GM12878 (cell line): ENCODE measurements around the gene PDK1. TPM values are rescaled to one million over a fixed set of nuclear protein-coding genes. Genes with fewer than 3 reads are reported as not detected.

Experiments
- ATAC-seq: fragments of 200-7000 bp; cut with Tn5 transposase; 3 replicates; pipeline ENCODE4 v1.9.1; 2020; ENCODE audit warnings: mild to moderate bottlenecking, moderate library complexity
- BruUV-seq: library from RNA; stranded (reverse); fragments of 400-500 nt; replicated peaks from 2 replicates; lab custom pipeline; 2021; lab: Mats Ljungman, UMichigan
- CTCF ChIA-PET: fragments of 300-600 bp; sonication (Branson Sonifier 250); formaldehyde crosslinking; extraction: SDS; loops from one replicate; lab custom pipeline; 2021; ENCODE audit warnings: inconsistent platforms; lab: Yijun Ruan, JAX
- POLR2A ChIA-PET: fragments of 350-600 bp; formaldehyde crosslinking; extraction: SDS; loops from one replicate; lab custom pipeline; 2021; ENCODE audit warnings: inconsistent platforms; lab: Charles Lee
- RAD21 ChIA-PET: fragments of 300-600 bp; sonication (Branson Sonifier 250); formaldehyde crosslinking; loops from one replicate; lab custom pipeline; 2023; ENCODE audit warnings: antibody characterized with exemption; ENCODE audit not compliant: unreplicated experiment; lab: Charles Lee
- SMC1A ChIA-PET: fragments of 300-600 bp; sonication (Branson Sonifier 250); formaldehyde crosslinking; loops from one replicate; lab custom pipeline; 2023; ENCODE audit not compliant: unreplicated experiment, uncharacterized antibody; lab: Charles Lee
- DNase-seq: peaks from one replicate; pipeline ENCODE4 v3.0.0-alpha.2; 2011; ENCODE audit warnings: low read depth, low spot score
- FAIRE-seq: peaks from 3 replicates; lab custom pipeline; 2011; peaks lifted over from hg19 to GRCh38; lab: Jason Lieb, UNC
- H2AFZ ChIP-seq: 2 replicates; pipeline ENCODE4 v1.6.0; 2011; ENCODE audit warnings: low read depth, low read length, control low read depth; ENCODE audit not compliant: control insufficient read depth
- H3K27ac ChIP-seq: 2 replicates; pipeline ENCODE4 v1.5.1; 2011; ENCODE audit warnings: control low read depth; ENCODE audit not compliant: control insufficient read depth, insufficient read depth
- H3K27me3 ChIP-seq, 2 experiments: replicated peaks in 1 of 2; 2 replicates each; pipeline versions ENCODE4 v1.6.0 to v1.6.1; 2011; ENCODE audit warnings: low read length in 1 of 2; ENCODE audit not compliant: control insufficient read depth in 2 of 2, insufficient read depth in 2 of 2
- H3K36me3 ChIP-seq, 2 experiments: 2 replicates each; pipeline ENCODE4 v1.5.1; 2011; ENCODE audit warnings: low read length in 1 of 2; ENCODE audit not compliant: control insufficient read depth in 2 of 2, insufficient read depth in 2 of 2
- H3K4me1 ChIP-seq: 2 replicates; pipeline ENCODE4 v1.6.1; 2011; ENCODE audit warnings: mild to moderate bottlenecking, low read length, moderate library complexity, mixed read lengths; ENCODE audit not compliant: control insufficient read depth, insufficient read depth
- H3K4me2 ChIP-seq: 2 replicates; pipeline ENCODE4 v1.6.0; 2011; ENCODE audit warnings: control low read depth; ENCODE audit not compliant: control insufficient read depth, insufficient read depth
- H3K4me3 ChIP-seq: fragments of 200-600 bp; sonication (generic); 2 replicates; pipeline ENCODE4 v1.5.1; 2016
- H3K79me2 ChIP-seq: 2 replicates; pipeline ENCODE4 v1.6.0; 2011; ENCODE audit warnings: low read length; ENCODE audit not compliant: control insufficient read depth, insufficient read depth
- H3K9ac ChIP-seq: 2 replicates; pipeline ENCODE4 v1.8.0; 2011; ENCODE audit warnings: low read length, control low read depth, mixed read lengths; ENCODE audit not compliant: control insufficient read depth, insufficient read depth
- H3K9me3 ChIP-seq: replicated peaks from 3 replicates; pipeline ENCODE4 v1.5.1; 2011; ENCODE audit warnings: mild to moderate bottlenecking, low read length; ENCODE audit not compliant: control insufficient read depth, insufficient read depth
- H4K20me1 ChIP-seq: 2 replicates; pipeline ENCODE4 v1.6.0; 2011; ENCODE audit not compliant: control insufficient read depth, insufficient read depth
- ATF7 ChIP-seq: fragments of 450-650 bp; IDR thresholded peaks from 2 replicates; pipeline ENCODE4 v1.6.1; 2016; ENCODE audit warnings: low read depth, mild to moderate bottlenecking
- E2F8 ChIP-seq: fragments of 450-650 bp; IDR thresholded peaks from 2 replicates; pipeline ENCODE4 v1.6.1; 2018; ENCODE audit warnings: mild to moderate bottlenecking, low read depth, moderate library complexity; ENCODE audit not compliant: partially characterized antibody
- EP300 ChIP-seq, 2 experiments: fragments of 150-350 bp in 1 of 2; IDR thresholded peaks; 2 replicates each; pipeline ENCODE4 v1.6.1; 2011 to 2012; ENCODE audit warnings: low read depth in 2 of 2, low read length in 2 of 2, borderline replicate concordance in 1 of 2, improper control_type of control experiment in 1 of 2, inconsistent platforms in 1 of 2; ENCODE audit not compliant: control insufficient read depth in 1 of 2
- FOS ChIP-seq: IDR thresholded peaks from 3 replicates; pipeline ENCODE4 v1.6.1; 2011; ENCODE audit warnings: borderline replicate concordance; ENCODE audit not compliant: insufficient read length; ENCODE audit errors: extremely low read depth
- KLF5 ChIP-seq: fragments of 450-650 bp; IDR thresholded peaks from 2 replicates; pipeline ENCODE4 v1.6.1; 2014; ENCODE audit warnings: mild to moderate bottlenecking; ENCODE audit not compliant: partially characterized antibody
- MTA3 ChIP-seq: IDR thresholded peaks from 2 replicates; pipeline ENCODE4 v1.6.1; 2012; ENCODE audit warnings: low read length, inconsistent platforms, borderline replicate concordance
- MYC ChIP-seq: IDR thresholded peaks from 2 replicates; pipeline ENCODE4 v1.6.1; 2011; ENCODE audit warnings: mild to moderate bottlenecking, low read length, moderate library complexity, inconsistent platforms; ENCODE audit not compliant: insufficient read depth, insufficient replicate concordance, insufficient read length, severe bottlenecking
- NR2C1 ChIP-seq: fragments of 450-650 bp; IDR thresholded peaks from 2 replicates; pipeline ENCODE4 v1.6.1; 2017; ENCODE audit warnings: antibody characterized with exemption, mild to moderate bottlenecking, moderate library complexity
- PML ChIP-seq: IDR thresholded peaks from 2 replicates; pipeline ENCODE4 v1.6.1; 2012; ENCODE audit warnings: low read length, inconsistent platforms
- RB1 ChIP-seq: fragments of 450-650 bp; formaldehyde crosslinking; IDR thresholded peaks from 2 replicates; pipeline ENCODE4 v1.6.1; 2017; ENCODE audit warnings: mild to moderate bottlenecking, borderline replicate concordance
- REST ChIP-seq: IDR thresholded peaks from 2 replicates; pipeline ENCODE4 v1.6.1; 2012; ENCODE audit warnings: mild to moderate bottlenecking, low read depth, low read length
- SIN3A ChIP-seq: IDR thresholded peaks from 2 replicates; pipeline ENCODE4 v1.6.1; 2012; ENCODE audit warnings: low read depth, low read length, improper control_type of control experiment
- SUZ12 ChIP-seq: fragments of 200-600 bp; sonication (generic); IDR thresholded peaks from one replicate; pipeline ENCODE4 v1.6.1; 2018; ENCODE audit warnings: antibody characterized with exemption, mild to moderate bottlenecking; ENCODE audit not compliant: unreplicated experiment
- ZBTB11 ChIP-seq: fragments of 450-650 bp; formaldehyde crosslinking; IDR thresholded peaks from 2 replicates; pipeline ENCODE4 v1.5.0; 2022; ENCODE audit warnings: mild to moderate bottlenecking, missing genetic modification characterization
- ZNF217 ChIP-seq: fragments of 450-650 bp; IDR thresholded peaks from 2 replicates; pipeline ENCODE4 v1.6.1; 2017; ENCODE audit warnings: antibody characterized with exemption, mild to moderate bottlenecking
- WGBS: methylation state at CpG from one replicate; pipeline ENCODE4 v1.1.6; 2016; ENCODE audit warnings: low lambda C conversion rate; ENCODE audit not compliant: insufficient replicate concordance, insufficient coverage; ENCODE audit errors: missing lambda C conversion rate; 5-methylcytosine and 5-hydroxymethylcytosine counted together
- in situ Hi-C: fragments of 300-500 bp; cut with MboI; formaldehyde crosslinking; loops from 9 replicates; pipeline ENCODE4 v1.14.3; 2018; ENCODE audit warnings: mixed read lengths
- intact Hi-C: fragments of 100-400 bp; cut with micrococcal nuclease; formaldehyde crosslinking; loops from one replicate; pipeline ENCODE4 v1.14.2; 2022; ENCODE audit not compliant: unreplicated experiment
- polyA plus RNA-seq, 11 experiments: library from polyadenylated mRNA; depleted of rRNA in 4 of 11; unstranded in 6 of 11; stranded (reverse) in 5 of 11; fragments of >200 nt; fragmentation: Nextera tagmentation in 4 of 11; fragmentation: Illumina TruSeq in 1 of 11; extraction: Ambion mirVana in 4 of 11; extraction: Trizol in 1 of 11; gene quantifications; 1 replicate in 1 of 11; 2 replicates in 10 of 11; pipeline versions ENCODE4 v1.2.1 to v1.2.3, GENCODE V29; 2011 to 2016; ENCODE audit warnings: inconsistent platforms in 2 of 11, missing spikeins in 2 of 11, low read depth in 1 of 11
- total RNA-seq, 4 experiments: library from RNA; depleted of rRNA in 3 of 4; stranded (reverse); fragments of >200 nt in 3 of 4; fragmentation: Illumina TruSeq in 1 of 4; extraction: Trizol in 1 of 4; gene quantifications; 2 replicates each; pipeline versions ENCODE4 v1.2.1 to v1.2.3, GENCODE V29; 2013 to 2021

Gene PDK1
- total and polyA plus RNA-seq, 10 of the 15 experiments (the other 5 are each of a cell fraction or from before 2014, with no cell fraction given), result 5.3 to 128 (median 17.1) TPM

- RAD21 ChIA-PET, result no interaction called here
- Histone ChIP-seq H3K4me3 (no peak overlapping the region), H3K9me3 (no peaks in the 10 kb centered on the region), H4K20me1 (no peaks in the 10 kb centered on the region), H3K27me3 (no peaks in the 10 kb centered on the region), H2AFZ (no peak overlapping the region), H3K36me3 (peaks cover 0 to 17% of the 10 kb centered on the region in 2 experiments; a peak in 3 of 4 replicates), H3K4me1 (no peaks in the 10 kb centered on the region), H3K27ac (no peak overlapping the region), H3K4me2 (no peak overlapping the region), H3K79me2 (no peaks in the 10 kb centered on the region), H3K9ac (no peak overlapping the region)
- CTCF ChIA-PET, result interaction anchor here (1.2 kb wide), 1 partner anchor 12 kb away, joined by 3 read pairs; no protein-coding TSS in a partner anchor
- WGBS, result 92% methylated on average over 1 of the region's 1 CpG
- ATAC-seq (no peak), DNase-seq (no peak), FAIRE-seq (no peak)
- in situ Hi-C loops (no loop called here), intact Hi-C loops (no loop called here)
- POLR2A ChIA-PET, result no interaction called here
- SMC1A ChIA-PET, result no interaction called here
- BruUV-seq, result no TSS peak
- TF ChIP-seq FOS (no peak), ATF7 (no peak), KLF5 (no peak), ZBTB11 (CRISPR knock-in tag) (no peak), SUZ12 (no peak), MTA3 (no peak), E2F8 (no peak), PML (no peak), MYC (no peak), NR2C1 (no peak), ZNF217 (no peak), EP300 (IDR thresholded peaks at IDR 0.05; ENCODE audit: borderline replicate concordance in 1 of 2, control insufficient read depth in 1 of 2, low read depth in 2 of 2, low read length in 2 of 2) (no peak), RB1 (no peak), REST (no peak), SIN3A (no peak)
Measured at GRCh38 chr2:172606285-172606684, 50.4 kb downstream of the PDK1 start.
